ENCODE data around the gene CHRNB2. TPM values are rescaled to one million over a fixed set of nuclear protein-coding genes. Genes with fewer than 3 reads are reported as not detected.
A peak's percentile ranks its signal among the peaks of the same experiment; 100 is the strongest.

Gene CHRNB2
- total RNA-seq, 1 donor from 2014 or later, result 2.7 TPM

DNA sequence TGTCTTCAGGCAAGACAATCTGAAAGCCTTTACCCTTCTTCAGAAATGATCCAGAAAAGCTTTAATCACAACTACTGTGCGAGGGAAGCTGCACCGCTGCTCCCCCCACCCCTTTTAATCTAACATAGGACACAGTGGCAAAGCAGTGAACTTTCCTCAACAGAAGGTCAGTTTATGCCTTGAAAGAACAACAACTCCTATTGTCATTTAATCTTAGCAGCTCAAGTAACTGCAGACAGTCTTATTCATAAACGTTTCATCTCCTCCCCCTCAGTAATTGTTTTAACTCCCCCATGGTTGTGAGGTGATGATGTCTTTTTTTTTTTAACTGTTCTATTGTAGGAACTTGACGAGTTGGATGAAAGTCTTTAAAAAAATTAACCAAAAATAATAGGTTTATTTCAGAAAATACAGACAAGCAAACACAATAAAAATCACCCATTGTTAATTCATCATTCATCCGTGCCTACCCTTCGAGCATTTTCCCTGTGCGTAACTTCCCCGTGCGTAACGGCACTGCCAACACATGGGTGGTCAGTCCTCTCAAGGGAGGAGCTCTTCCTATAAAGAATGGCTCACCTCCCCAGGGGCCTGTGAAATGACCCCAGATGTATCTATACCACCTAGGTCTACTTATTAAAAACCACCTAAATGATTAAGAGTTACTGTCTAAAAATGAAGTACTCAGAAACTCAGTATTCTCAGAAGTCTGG is 43.7 kb downstream of the CHRNB2 start:
- TF ChIP-seq, protein P1, sequence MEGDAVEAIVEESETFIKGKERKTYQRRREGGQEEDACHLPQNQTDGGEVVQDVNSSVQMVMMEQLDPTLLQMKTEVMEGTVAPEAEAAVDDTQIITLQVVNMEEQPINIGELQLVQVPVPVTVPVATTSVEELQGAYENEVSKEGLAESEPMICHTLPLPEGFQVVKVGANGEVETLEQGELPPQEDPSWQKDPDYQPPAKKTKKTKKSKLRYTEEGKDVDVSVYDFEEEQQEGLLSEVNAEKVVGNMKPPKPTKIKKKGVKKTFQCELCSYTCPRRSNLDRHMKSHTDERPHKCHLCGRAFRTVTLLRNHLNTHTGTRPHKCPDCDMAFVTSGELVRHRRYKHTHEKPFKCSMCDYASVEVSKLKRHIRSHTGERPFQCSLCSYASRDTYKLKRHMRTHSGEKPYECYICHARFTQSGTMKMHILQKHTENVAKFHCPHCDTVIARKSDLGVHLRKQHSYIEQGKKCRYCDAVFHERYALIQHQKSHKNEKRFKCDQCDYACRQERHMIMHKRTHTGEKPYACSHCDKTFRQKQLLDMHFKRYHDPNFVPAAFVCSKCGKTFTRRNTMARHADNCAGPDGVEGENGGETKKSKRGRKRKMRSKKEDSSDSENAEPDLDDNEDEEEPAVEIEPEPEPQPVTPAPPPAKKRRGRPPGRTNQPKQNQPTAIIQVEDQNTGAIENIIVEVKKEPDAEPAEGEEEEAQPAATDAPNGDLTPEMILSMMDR (IDR thresholded peaks at IDR 0.05; ENCODE audit: unreplicated experiment), result no peak
- no peaks in the 10 kb centered on the region for H3K27me3 Mint-ChIP-seq
- no peaks in the 10 kb centered on the region for H3K36me3 Mint-ChIP-seq (ENCODE audit: insufficient read depth)
- H3K4me3 Mint-ChIP-seq (ENCODE audit: low read depth), result no peak overlapping the region
- H3K27ac Mint-ChIP-seq, result peak overlapping the region; percentile 72
- H3K9me3 Mint-ChIP-seq (ENCODE audit: low read depth), result no peaks in the 10 kb centered on the region
- peaks cover 18% of the 10 kb centered on the region for H3K4me1 Mint-ChIP-seq (ENCODE audit: low read depth)
- DNase-seq (ENCODE audit: low spot score, unreplicated experiment), result no peak

DNA sequence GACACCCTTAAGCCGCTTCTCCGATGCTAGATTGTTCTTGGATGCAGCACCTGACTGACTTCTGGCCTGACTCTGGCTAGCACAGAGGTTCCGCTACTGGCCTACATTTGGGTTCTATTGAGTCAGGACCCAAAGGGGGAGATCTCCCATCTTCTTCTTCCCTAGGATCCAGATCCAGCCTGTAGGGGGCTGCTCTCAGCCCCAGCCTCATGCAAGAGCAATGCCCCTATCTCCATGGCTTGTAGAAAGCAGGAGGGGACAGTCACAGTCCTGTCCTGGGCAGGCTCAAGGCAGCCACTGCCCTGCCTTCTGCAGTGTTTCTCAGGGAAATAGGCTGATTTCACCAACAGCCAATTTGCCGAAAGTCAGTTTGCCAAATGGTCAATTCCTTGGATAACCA is 46.7 kb downstream of the CHRNB2 start:
- no peak for DNase-seq (ENCODE audit: low spot score, unreplicated experiment)
- TF ChIP-seq, protein P1 (IDR thresholded peaks at IDR 0.05; ENCODE audit: unreplicated experiment), result no peak
- H3K36me3 Mint-ChIP-seq (ENCODE audit: insufficient read depth), result no peaks in the 10 kb centered on the region
- H3K9me3 Mint-ChIP-seq (ENCODE audit: low read depth), result no peaks in the 10 kb centered on the region
- no peaks in the 10 kb centered on the region for H3K27me3 Mint-ChIP-seq
- peaks cover 14% of the 10 kb centered on the region for H3K4me1 Mint-ChIP-seq (ENCODE audit: low read depth)
- H3K4me3 Mint-ChIP-seq (ENCODE audit: low read depth), result no peak overlapping the region
- no peak overlapping the region for H3K27ac Mint-ChIP-seq

DNA sequence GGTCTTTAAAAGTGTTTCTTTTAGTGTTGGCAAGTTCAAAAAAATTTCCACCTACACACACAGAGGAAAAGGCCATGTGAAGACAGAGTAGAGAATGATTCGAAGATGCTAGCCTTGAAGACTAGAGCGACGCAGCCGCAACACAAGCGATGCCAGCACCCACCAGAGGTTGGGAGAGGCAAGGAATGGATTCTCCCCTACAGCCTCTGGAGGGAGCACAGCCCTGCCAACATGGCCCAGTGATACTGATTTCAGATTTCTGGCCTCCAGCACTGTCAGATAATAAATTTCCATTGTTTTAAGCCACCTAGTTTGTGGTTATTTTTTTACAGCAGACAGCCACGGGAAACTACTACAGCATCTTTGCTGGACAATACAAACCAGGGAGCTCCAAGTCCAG is 47.3 kb downstream of the CHRNB2 start:
- Mint-ChIP-seq H3K36me3 (ENCODE audit: insufficient read depth) (no peaks in the 10 kb centered on the region), H3K27ac (no peak overlapping the region), H3K9me3 (ENCODE audit: low read depth) (no peaks in the 10 kb centered on the region), H3K4me3 (ENCODE audit: low read depth) (no peak overlapping the region), H3K27me3 (no peaks in the 10 kb centered on the region), H3K4me1 (ENCODE audit: low read depth) (peaks cover 12% of the 10 kb centered on the region)
- no peak for DNase-seq (ENCODE audit: low spot score, unreplicated experiment)
- TF ChIP-seq, protein P1 (IDR thresholded peaks at IDR 0.05; ENCODE audit: unreplicated experiment), result no peak

DNA sequence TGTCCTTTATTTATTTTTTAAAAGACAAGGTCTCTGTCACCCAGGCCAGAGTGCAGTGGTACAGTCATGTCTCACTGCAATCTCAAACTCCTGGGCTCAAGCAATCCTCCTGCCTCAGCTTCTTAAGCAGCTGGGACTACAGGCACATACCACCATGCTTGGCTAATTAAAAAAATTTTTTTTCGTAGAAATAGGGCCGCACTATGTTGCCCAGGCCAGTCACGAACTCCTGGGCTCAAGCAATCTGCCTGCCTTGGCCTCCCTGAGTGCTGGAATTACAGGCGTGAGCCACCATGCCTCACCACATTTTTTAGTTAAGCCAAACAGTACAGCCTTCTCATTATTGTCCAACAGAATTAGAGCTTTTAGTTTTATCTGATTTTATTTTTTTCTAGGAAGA is 47.8 kb downstream of the CHRNB2 start:
- Mint-ChIP-seq H3K4me1 (ENCODE audit: low read depth) (peaks cover 12% of the 10 kb centered on the region), H3K9me3 (ENCODE audit: low read depth) (no peaks in the 10 kb centered on the region), H3K27me3 (no peaks in the 10 kb centered on the region), H3K4me3 (ENCODE audit: low read depth) (no peak overlapping the region), H3K36me3 (ENCODE audit: insufficient read depth) (no peaks in the 10 kb centered on the region), H3K27ac (no peak overlapping the region)
- DNase-seq (ENCODE audit: low spot score, unreplicated experiment), result no peak
- TF ChIP-seq, protein P1 (IDR thresholded peaks at IDR 0.05; ENCODE audit: unreplicated experiment), result no peak

DNA sequence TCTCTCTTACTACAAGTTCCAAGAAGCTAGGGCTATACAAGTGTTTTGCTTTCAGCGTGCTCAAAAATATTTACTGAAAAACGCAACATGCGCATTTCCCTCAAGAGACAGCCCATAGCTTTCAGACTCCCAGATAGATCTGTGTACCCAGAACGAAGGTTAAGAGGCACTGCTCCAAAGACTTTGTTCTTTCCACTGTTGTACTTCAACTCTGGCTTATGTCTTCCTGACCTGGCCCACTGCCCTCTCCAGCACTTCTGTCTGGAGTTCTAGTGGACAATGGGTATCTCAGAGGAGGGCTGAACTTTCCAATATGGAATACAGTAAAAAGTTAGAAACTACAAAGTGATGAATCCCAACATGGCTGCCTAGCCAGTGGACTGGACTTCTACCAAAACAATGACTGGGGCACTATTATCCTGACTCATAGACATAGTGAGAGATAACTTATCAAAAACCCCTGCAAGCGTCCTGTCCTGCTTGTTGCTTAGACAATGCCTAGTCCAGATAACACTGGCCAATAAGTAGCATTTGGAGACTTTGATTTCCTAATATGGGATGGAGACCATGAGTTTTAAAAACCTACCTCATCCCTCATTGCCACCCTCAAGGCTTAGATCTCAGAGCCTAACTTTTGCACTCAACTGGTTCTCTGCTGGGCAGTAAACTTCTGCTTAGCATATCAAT is 49.2 kb downstream of the CHRNB2 start:
- Mint-ChIP-seq H3K36me3 (ENCODE audit: insufficient read depth) (no peaks in the 10 kb centered on the region), H3K27me3 (no peaks in the 10 kb centered on the region), H3K4me1 (ENCODE audit: low read depth) (peaks cover 15% of the 10 kb centered on the region), H3K4me3 (ENCODE audit: low read depth) (no peak overlapping the region), H3K9me3 (ENCODE audit: low read depth) (no peaks in the 10 kb centered on the region), H3K27ac (no peak overlapping the region)
- DNase-seq (ENCODE audit: low spot score, unreplicated experiment), result no peak
- TF ChIP-seq, protein P1 (IDR thresholded peaks at IDR 0.05; ENCODE audit: unreplicated experiment), result no peak

Measured in progenitor cell of endocrine pancreas (in vitro differentiated cells).